K562 (cell line): ENCODE data around the gene LIN28B. TPM values are rescaled to one million over a fixed set of nuclear protein-coding genes. Genes with fewer than 3 reads are reported as not detected.

ENCODE experiments used
- ATF6 ChIP-seq: sonication (generic); formaldehyde crosslinking; IDR thresholded peaks from 2 replicates; pipeline ENCODE4 v1.4.0; 2020; ENCODE audit warnings: mild to moderate bottlenecking, missing genetic modification reagents
- BCOR ChIP-seq: fragments of 450-650 bp; IDR thresholded peaks from 2 replicates; pipeline ENCODE4 v1.6.1; 2016
- CEBPB ChIP-seq: fragments of 450-650 bp; IDR thresholded peaks from 2 replicates; pipeline ENCODE4 v1.6.1; 2016; ENCODE audit warnings: missing genetic modification characterization, missing compliant biosample characterization
- CHAMP1 ChIP-seq: fragments of 450-650 bp; IDR thresholded peaks from 2 replicates; pipeline ENCODE4 v1.6.1; 2016; ENCODE audit warnings: mild to moderate bottlenecking
- E2F6 ChIP-seq, 2 experiments: IDR thresholded peaks; 2 replicates each; pipeline ENCODE4 v1.6.1; 2011; ENCODE audit warnings: borderline replicate concordance in 1 of 2, control low read depth in 1 of 2, low read depth in 1 of 2, low read length in 1 of 2, mild to moderate bottlenecking in 1 of 2, mixed read lengths in 1 of 2, moderate library complexity in 1 of 2; ENCODE audit not compliant: insufficient read depth in 1 of 2, insufficient read length in 1 of 2, poor library complexity in 1 of 2, severe bottlenecking in 1 of 2; ENCODE audit errors: extremely low read depth in 1 of 2
- ETV6 ChIP-seq, 3 experiments: fragments of 150-350 bp in 1 of 3; sonication (generic) in 1 of 3; formaldehyde crosslinking in 1 of 3; IDR thresholded peaks; 2 replicates each; pipeline versions ENCODE4 v1.6.1 to v1.8.0; 2014 to 2022; ENCODE audit warnings: borderline replicate concordance in 2 of 3, low read depth in 2 of 3, antibody characterized with exemption in 1 of 3, low read length in 1 of 3, mild to moderate bottlenecking in 1 of 3, missing genetic modification reagents in 1 of 3
- GTF2E2 ChIP-seq: fragments of 200-800 bp; sonication (Bioruptor generic); IDR thresholded peaks from 2 replicates; pipeline ENCODE4 v1.6.1; 2016; ENCODE audit warnings: missing genetic modification characterization, missing compliant biosample characterization
- KAT8 ChIP-seq: fragments of 450-650 bp; IDR thresholded peaks from 2 replicates; pipeline ENCODE4 v1.6.1; 2016; ENCODE audit warnings: low read depth, mild to moderate bottlenecking
- KDM4B ChIP-seq, 2 experiments: fragments of 450-650 bp in 1 of 2; sonication (generic) in 1 of 2; IDR thresholded peaks; 2 replicates each; pipeline ENCODE4 v1.6.1; 2016 to 2017; ENCODE audit warnings: borderline replicate concordance in 2 of 2, antibody characterized with exemption in 1 of 2, low read depth in 1 of 2, mild to moderate bottlenecking in 1 of 2
- MEF2D ChIP-seq: conservative IDR thresholded peaks from 2 replicates; pipeline ENCODE4 v1.6.1; 2016; ENCODE audit warnings: low read depth, missing genetic modification characterization, missing compliant biosample characterization
- MTA3 ChIP-seq: fragments of 450-650 bp; formaldehyde crosslinking; IDR thresholded peaks from 2 replicates; pipeline ENCODE4 v1.6.1; 2017; ENCODE audit warnings: mild to moderate bottlenecking, borderline replicate concordance
- SMAD2 ChIP-seq: fragments of 150-350 bp; IDR thresholded peaks from 2 replicates; pipeline ENCODE4 v1.6.1; 2014; ENCODE audit warnings: low read depth, mild to moderate bottlenecking, low read length
- SMARCB1 ChIP-seq: IDR thresholded peaks from 2 replicates; pipeline ENCODE4 v1.6.1; 2011; ENCODE audit warnings: improper control_type of control experiment, low read depth; ENCODE audit not compliant: insufficient read length
- ZKSCAN3 ChIP-seq: fragments of 250-450 bp; sonication (Bioruptor Pico); IDR thresholded peaks from 2 replicates; pipeline ENCODE4 v1.4.0; 2020
- ZNF277 ChIP-seq: fragments of 250-450 bp; sonication (Bioruptor Pico); IDR thresholded peaks from 2 replicates; pipeline ENCODE4 v1.8.0; 2022; ENCODE audit warnings: inconsistent platforms, mild to moderate bottlenecking, moderate library complexity, borderline replicate concordance
- ZNF398 ChIP-seq: fragments of 250-450 bp; sonication (Bioruptor Pico); IDR thresholded peaks from 2 replicates; pipeline ENCODE4 v1.8.0; 2021; ENCODE audit warnings: moderate library complexity, mild to moderate bottlenecking, inconsistent platforms
- ZNF830 ChIP-seq: fragments of 250-450 bp; sonication (Bioruptor Pico); IDR thresholded peaks from 2 replicates; pipeline ENCODE4 v1.5.0; 2021; ENCODE audit warnings: mild to moderate bottlenecking
- polyA plus RNA-seq, 8 experiments: library from polyadenylated mRNA; depleted of rRNA in 4 of 8; stranded (reverse) in 5 of 8; unstranded in 3 of 8; fragments of >200 nt; fragmentation: Nextera tagmentation in 2 of 8; fragmentation: Illumina TruSeq in 1 of 8; extraction: Ambion mirVana in 2 of 8; extraction: Trizol in 1 of 8; gene quantifications; 2 replicates each; pipeline versions ENCODE4 v1.2.1 to v1.2.3, GENCODE V29; 2011 to 2014; ENCODE audit warnings: inconsistent platforms in 1 of 8, missing spikeins in 1 of 8
- total RNA-seq, 7 experiments: library from RNA; depleted of rRNA in 6 of 7; stranded (reverse); fragments of >200 nt in 6 of 7; fragmentation: Illumina TruSeq in 2 of 7; extraction: Trizol in 2 of 7; gene quantifications; 2 replicates each; pipeline versions ENCODE4 v1.2.1 to v1.2.3, GENCODE V29; 2011 to 2021; ENCODE audit warnings: low replicate concordance in 1 of 7

The LIN28B gene
- total and polyA plus RNA-seq, 9 of the 15 experiments (the other 6 are each of a cell fraction or from before 2014, with no cell fraction given): 20.9 to 77.3 (median 42.1) TPM

GRCh38 chr6:104958178-104959025 lies 1.5 kb downstream of the LIN28B start (continued):
- no peak for TF ChIP-seq BCOR
- no peak for TF ChIP-seq GTF2E2 (tag)
- no peak for TF ChIP-seq ATF6
- TF ChIP-seq KAT8: no peak
- no peak for TF ChIP-seq MTA3
- peak in 1 of 2 experiments; percentile 11 for TF ChIP-seq E2F6 (IDR thresholded peaks at IDR 0.05; ENCODE audit: borderline replicate concordance in 1 of 2, extremely low read depth in 1 of 2, insufficient read depth in 1 of 2, insufficient read length in 1 of 2, low read depth in 1 of 2, low read length in 1 of 2, poor library complexity in 1 of 2, severe bottlenecking in 1 of 2)
- no peak for TF ChIP-seq KDM4B (IDR thresholded peaks at IDR 0.05; ENCODE audit: borderline replicate concordance in 2 of 2, low read depth in 1 of 2)
- TF ChIP-seq SMAD2: no peak
- TF ChIP-seq CEBPB (tag): no peak
- no peak for TF ChIP-seq ZNF830
- TF ChIP-seq ZNF277 (CRISPR knock-in tag): no peak
- 0 out of 2 replicates have a peak, but pooled peaks have one; percentile 26 for TF ChIP-seq CHAMP1
- no peak for TF ChIP-seq ETV6 (IDR thresholded peaks at IDR 0.05; ENCODE audit: borderline replicate concordance in 1 of 2, low read depth in 2 of 2, low read length in 1 of 2)
- no peak for TF ChIP-seq ETV6 (CRISPR knock-in tag; IDR thresholded peaks at IDR 0.05; ENCODE audit: borderline replicate concordance)
- no peak for TF ChIP-seq ZNF398 (CRISPR knock-in tag)
- TF ChIP-seq ZKSCAN3 (CRISPR knock-in tag): no peak
- TF ChIP-seq SMARCB1: no peak
- no peak for TF ChIP-seq MEF2D (tag)
